Measurements from ENCODE around the gene RAPGEF3.

DNA sequence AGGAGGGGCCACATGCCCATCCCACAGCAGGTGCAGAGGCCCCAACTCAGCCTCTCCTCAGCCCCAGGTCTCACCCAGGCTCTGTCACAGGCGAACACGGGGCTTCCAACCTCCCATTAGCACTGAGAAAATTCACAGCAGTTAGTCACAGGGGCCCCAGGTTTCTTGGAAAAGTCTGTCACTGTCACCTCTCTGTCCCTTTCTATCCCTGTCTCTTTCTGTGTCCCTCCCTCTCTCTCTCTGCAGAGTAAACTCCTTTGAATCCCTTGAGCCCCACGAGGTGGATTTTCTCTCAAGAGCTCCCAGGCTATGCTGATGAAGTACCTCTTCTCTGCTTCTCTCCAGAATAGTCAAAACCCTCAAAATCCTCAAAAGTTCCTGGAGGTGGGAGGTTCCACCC, 19.4 kb downstream of the RAPGEF3 start:
- TF ChIP-seq, protein P1, sequence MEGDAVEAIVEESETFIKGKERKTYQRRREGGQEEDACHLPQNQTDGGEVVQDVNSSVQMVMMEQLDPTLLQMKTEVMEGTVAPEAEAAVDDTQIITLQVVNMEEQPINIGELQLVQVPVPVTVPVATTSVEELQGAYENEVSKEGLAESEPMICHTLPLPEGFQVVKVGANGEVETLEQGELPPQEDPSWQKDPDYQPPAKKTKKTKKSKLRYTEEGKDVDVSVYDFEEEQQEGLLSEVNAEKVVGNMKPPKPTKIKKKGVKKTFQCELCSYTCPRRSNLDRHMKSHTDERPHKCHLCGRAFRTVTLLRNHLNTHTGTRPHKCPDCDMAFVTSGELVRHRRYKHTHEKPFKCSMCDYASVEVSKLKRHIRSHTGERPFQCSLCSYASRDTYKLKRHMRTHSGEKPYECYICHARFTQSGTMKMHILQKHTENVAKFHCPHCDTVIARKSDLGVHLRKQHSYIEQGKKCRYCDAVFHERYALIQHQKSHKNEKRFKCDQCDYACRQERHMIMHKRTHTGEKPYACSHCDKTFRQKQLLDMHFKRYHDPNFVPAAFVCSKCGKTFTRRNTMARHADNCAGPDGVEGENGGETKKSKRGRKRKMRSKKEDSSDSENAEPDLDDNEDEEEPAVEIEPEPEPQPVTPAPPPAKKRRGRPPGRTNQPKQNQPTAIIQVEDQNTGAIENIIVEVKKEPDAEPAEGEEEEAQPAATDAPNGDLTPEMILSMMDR (IDR thresholded peaks at IDR 0.05): no peak
- no peak for TF ChIP-seq EP300 (IDR thresholded peaks at IDR 0.05)
- TF ChIP-seq POLR2AphosphoS5 (IDR thresholded peaks at IDR 0.05): no peak
- TF ChIP-seq POLR2A (IDR thresholded peaks at IDR 0.05): no peak

All from upper lobe of left lung (tissue), 4 donors.